Measurements from ENCODE around the gene NSDHL. TPM values are rescaled to one million over a fixed set of nuclear protein-coding genes. Genes with fewer than 3 reads are reported as not detected.
A peak's percentile ranks its signal among the peaks of the same experiment; 100 is the strongest.
"Not testable (repeated sequence)": the region's sequence is repeated elsewhere in the genome, so short reads cannot be mapped to it uniquely, and the experiment has no call there.

NSDHL gene
- polyA plus RNA-seq, 1 experiment = 19.6 TPM

DNA sequence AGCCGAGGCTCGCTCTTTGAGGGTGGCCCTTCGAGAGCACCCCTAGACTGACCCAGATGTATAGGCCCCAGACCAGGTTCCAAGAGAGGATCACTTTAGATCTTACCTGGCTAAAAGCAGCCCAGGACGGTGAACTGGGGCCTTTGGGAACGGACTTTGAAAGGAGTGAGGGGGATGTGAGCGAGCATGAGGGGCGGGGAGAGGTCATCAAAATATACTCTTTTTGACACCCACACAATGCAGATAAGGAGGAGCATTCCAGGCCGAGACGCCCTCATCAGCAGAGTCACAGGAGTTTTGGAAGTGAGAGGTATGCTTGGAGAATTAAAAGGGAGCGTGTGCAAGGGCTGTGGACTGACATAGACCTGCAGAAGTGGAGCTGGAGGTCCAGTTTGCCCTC, 528 bp downstream of the NSDHL start:
- Histone ChIP-seq H3K27me3 (ENCODE audit: control insufficient read depth, insufficient read depth, low read length) (no peaks in the 10 kb centered on the region), H3K4me3 (ENCODE audit: low read depth, low read length) (peak overlapping the region; percentile 71), H3K9me3 (ENCODE audit: control insufficient read depth, insufficient read depth, low read length) (no peaks in the 10 kb centered on the region), H3K27ac (ENCODE audit: low read depth, low read length) (no peak overlapping the region)
- ChIA-PET CTCF (interaction anchor here (2.1 kb wide), 1 partner anchor 10 kb away, joined by 11 read pairs; no protein-coding TSS in a partner anchor), POLR2A (interaction anchor here (1.0 kb wide), 1 partner anchor 12 kb away, joined by 4 read pairs; no protein-coding TSS in a partner anchor)
- TF ChIP-seq, protein P1, sequence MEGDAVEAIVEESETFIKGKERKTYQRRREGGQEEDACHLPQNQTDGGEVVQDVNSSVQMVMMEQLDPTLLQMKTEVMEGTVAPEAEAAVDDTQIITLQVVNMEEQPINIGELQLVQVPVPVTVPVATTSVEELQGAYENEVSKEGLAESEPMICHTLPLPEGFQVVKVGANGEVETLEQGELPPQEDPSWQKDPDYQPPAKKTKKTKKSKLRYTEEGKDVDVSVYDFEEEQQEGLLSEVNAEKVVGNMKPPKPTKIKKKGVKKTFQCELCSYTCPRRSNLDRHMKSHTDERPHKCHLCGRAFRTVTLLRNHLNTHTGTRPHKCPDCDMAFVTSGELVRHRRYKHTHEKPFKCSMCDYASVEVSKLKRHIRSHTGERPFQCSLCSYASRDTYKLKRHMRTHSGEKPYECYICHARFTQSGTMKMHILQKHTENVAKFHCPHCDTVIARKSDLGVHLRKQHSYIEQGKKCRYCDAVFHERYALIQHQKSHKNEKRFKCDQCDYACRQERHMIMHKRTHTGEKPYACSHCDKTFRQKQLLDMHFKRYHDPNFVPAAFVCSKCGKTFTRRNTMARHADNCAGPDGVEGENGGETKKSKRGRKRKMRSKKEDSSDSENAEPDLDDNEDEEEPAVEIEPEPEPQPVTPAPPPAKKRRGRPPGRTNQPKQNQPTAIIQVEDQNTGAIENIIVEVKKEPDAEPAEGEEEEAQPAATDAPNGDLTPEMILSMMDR (IDR thresholded peaks at IDR 0.05; ENCODE audit: low read depth, low read length) = no peak
- no peak for DNase-seq (ENCODE audit: low read depth, low spot score)

DNA sequence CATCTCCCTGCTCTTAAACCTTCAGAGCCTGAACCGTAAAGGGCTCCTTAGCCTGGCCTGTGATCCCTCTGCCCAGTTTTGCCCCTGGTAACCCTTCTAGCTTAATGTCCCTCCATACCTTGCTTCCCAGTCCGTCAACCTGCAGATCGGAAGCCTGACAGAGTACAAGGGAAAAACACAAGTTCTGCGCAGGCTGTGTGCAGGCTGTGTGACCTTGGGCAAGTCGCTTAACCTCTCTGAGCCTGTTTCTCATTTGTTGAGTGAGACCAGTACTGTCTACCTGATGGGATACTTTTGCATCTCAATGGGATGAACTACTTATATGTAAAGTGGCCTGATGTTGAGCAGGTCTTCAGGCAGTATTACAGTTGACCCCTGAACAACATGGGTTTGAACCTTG, 1.7 kb downstream of the NSDHL start:
- Histone ChIP-seq H3K27me3 (ENCODE audit: control insufficient read depth, insufficient read depth, low read length) (no peaks in the 10 kb centered on the region), H3K27ac (ENCODE audit: low read depth, low read length) (no peak overlapping the region), H3K4me3 (ENCODE audit: low read depth, low read length) (no peak overlapping the region), H3K9me3 (ENCODE audit: control insufficient read depth, insufficient read depth, low read length) (no peaks in the 10 kb centered on the region)
- TF ChIP-seq, protein P1 (IDR thresholded peaks at IDR 0.05; ENCODE audit: low read depth, low read length) = no peak
- POLR2A ChIA-PET = no interaction called here
- no peak for DNase-seq (ENCODE audit: low read depth, low spot score)
- CTCF ChIA-PET = interaction anchor here (1.3 kb wide), 1 partner anchor 11 kb away, joined by 4 read pairs; no protein-coding TSS in a partner anchor

DNA sequence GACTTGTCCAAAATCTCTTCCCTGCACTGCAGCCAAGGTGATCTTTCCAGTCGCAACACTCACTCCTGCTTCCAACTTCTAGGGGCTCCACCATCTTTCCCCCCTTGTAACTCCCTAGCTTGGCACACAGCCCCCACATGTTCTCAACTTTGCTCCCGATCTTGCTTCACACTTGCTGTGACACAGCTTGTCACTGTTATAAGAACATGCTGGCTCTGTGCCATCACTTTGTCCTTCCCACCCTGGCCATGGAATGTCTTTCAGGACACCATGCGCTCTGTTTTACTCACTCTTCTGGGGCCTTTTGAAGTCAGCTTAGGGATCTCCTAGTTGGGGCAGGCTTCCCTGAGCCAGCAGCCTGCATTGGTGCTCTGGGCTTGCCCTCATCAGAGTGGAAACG, 2.5 kb downstream of the NSDHL start:
- H3K9me3 ChIP-seq (ENCODE audit: control insufficient read depth, insufficient read depth, low read length) = no peaks in the 10 kb centered on the region
- no peak overlapping the region for H3K4me3 ChIP-seq (ENCODE audit: low read depth, low read length)
- TF ChIP-seq, protein P1 (IDR thresholded peaks at IDR 0.05; ENCODE audit: low read depth, low read length) = no peak
- no peak overlapping the region for H3K27ac ChIP-seq (ENCODE audit: low read depth, low read length)
- DNase-seq (ENCODE audit: low read depth, low spot score) = no peak
- H3K27me3 ChIP-seq (ENCODE audit: control insufficient read depth, insufficient read depth, low read length) = no peaks in the 10 kb centered on the region
- POLR2A ChIA-PET = no interaction called here
- CTCF ChIA-PET = interaction anchor here (1.3 kb wide), 1 partner anchor 12 kb away, joined by 4 read pairs; no protein-coding TSS in a partner anchor

DNA sequence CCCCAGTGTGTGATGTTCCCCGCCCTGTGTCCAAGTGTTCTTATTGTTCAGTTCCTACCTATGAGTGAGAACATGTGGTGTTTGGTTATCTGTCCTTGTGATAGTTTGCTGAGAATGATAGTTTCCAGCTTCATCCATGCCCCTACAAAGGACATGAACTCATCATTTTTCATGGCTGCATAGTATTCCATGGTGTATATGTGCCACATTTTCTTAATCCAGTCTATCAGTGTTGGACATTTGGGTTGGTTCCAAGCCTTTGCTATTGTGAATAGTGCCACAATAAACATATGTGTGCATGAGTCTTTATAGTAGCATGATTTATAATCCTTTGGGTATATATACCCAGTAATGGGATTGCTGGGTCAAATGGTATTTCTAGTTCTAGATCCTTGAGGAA, 4.6 kb downstream of the NSDHL start:
- H3K4me3 ChIP-seq (ENCODE audit: low read depth, low read length); H3K9me3 ChIP-seq (ENCODE audit: control insufficient read depth, insufficient read depth, low read length); H3K27ac ChIP-seq (ENCODE audit: low read depth, low read length); H3K27me3 ChIP-seq (ENCODE audit: control insufficient read depth, insufficient read depth, low read length); POLR2A ChIA-PET; CTCF ChIA-PET; DNase-seq (ENCODE audit: low read depth, low spot score): not testable (repeated sequence)

DNA sequence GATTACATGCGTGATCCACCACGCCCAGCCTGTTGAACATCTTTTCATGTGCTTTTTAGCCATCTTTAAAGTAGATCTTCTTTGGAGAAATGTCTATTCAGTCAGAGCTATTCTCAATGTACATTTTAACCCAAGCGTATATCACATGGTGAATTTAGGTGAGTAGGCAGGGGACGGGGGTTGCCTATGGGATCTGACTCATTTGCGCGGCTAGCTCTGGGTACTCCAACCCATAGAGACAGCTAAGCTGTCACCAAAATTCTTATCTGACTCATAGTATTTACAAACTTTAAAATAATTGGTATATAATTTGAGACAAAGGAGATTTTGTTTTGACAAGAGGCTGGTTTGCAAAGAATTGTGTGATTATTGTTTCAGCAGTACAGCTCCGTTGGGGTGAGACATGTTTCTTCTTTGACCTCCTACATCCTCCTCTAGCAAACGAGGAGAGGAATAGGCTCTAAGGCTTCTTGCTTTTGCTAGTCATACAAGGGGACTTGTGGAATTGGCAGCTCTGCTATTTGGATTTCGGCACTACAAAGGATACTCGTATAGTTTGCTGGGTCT, 12.0 kb downstream of the NSDHL start:
- Histone ChIP-seq H3K4me3 (ENCODE audit: low read depth, low read length) (no peak overlapping the region), H3K27me3 (ENCODE audit: control insufficient read depth, insufficient read depth, low read length) (no peaks in the 10 kb centered on the region), H3K9me3 (ENCODE audit: control insufficient read depth, insufficient read depth, low read length) (no peaks in the 10 kb centered on the region), H3K27ac (ENCODE audit: low read depth, low read length) (no peak overlapping the region)
- ChIA-PET POLR2A (no interaction called here), CTCF (interaction anchor here (0.5 kb wide), 1 partner anchor 767 kb away, joined by 5 read pairs; no protein-coding TSS in a partner anchor)
- no peak for DNase-seq (ENCODE audit: low read depth, low spot score)
- TF ChIP-seq, protein P1 (IDR thresholded peaks at IDR 0.05; ENCODE audit: low read depth, low read length) = no peak
